ENCODE results near the gene CD3G.
"Not testable (repeated sequence)": the region's sequence is repeated elsewhere in the genome, so short reads cannot be mapped to it uniquely, and the experiment has no call there.

CD3G gene
- total RNA-seq = 95.3 reads per million, percentile 82 among the genes with 10 or more reads in this experiment

- peak; percentile 68 for DNase-seq
Measured at GRCh38 chr11:118343981-118344515, at the start of gene CD3G. CD3G (plus strand) TSS chr11:118344344; CDS start chr11:118344424, 80 bp downstream.

DNA sequence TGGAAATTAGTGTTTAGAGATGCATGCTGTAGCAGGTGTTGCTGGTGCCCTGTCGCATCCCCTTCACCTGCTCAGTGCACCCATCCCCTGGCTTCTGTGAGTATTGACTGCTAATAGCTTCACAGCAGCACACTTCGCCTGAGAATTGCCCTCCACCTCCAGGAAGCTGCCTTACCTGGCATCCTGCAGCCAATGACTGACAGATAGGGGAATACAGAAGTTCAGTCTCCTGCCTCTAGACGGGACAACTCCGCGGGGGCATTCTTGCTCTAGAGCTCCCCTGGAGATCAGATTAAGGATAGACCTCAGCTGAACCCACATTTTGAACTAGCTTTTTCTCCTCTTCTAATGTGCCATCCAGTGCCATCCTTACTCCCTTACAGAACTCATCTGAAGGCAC is 48.9 kb upstream of the CD3G start:
- DNase-seq = no peak

DNA sequence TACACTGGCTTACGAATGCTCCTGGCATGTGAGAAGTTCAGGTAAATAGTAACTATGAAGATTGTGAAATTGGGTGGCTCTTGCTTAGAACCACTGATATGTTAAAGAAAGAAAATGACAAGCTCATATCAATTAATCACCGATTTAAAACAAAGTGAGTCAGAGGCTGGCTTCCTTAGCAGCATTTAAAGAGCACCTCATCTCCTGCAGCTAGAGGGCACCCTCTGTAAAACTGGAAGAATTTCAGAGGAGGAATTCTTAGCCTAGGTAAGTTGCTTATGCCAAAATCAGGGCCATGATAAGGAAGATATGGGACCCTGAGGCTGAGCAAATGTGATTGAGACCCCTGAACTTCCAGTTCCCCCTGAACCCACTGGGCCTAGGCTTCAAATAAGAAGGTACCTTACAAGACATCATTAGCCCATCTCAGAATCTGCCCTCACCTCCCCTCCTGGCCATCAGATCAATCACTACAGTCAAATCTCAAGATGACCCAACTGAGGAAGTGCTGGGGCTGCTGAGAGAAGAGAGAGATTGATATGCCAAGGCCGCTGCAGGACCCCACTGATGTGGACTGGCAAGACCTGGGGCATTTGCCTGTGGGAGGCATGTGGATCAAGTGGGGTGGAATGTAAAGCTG is 48.2 kb upstream of the CD3G start:
- DNase-seq = peak; percentile 38

DNA sequence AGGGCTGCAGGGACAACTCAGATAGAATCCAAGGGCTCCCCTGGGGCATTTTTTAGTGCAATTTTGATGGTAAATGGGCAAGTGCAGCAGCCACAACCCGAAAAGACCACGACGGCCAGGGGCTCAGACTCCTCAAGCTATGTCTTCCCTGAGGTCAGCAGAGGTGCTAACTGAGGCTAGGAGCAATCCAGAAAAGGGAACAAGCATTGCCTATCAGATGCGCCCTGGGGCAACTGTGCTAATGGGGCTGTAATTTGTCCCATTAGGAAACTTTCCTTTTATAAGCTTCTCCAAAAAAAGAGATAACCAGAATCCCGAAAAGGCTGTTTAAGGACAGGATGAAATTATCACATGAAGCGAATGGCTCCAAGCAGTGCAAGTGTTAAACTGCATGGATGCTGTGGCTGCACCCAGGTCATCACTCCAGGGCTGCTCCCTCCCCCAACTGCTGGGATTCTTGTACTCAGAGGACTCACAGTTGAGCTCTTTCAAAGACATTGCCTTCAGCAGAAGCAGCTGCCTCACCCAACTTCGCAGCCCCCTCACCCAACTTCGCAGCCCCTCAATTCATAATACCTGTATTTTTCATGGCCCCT is 42.4 kb upstream of the CD3G start:
- DNase-seq = no peak

DNA sequence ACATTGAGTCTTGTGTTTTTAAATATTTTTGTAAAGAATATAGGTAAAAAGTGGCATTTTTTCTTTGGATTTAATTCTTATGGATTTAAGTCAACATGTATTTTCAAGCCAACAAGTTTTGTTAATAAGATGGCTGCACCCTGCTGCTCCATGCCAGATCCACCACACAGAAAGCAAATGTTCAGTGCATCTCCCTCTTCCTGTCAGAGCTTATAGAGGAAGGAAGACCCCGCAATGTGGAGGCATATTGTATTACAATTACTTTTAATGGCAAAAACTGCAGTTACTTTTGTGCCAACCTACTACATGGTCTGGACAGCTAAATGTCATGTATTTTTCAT is 39.9 kb upstream of the CD3G start:
- DNase-seq = no peak

- peak; percentile 53 for DNase-seq
Measured at GRCh38 chr11:118304568-118305248, 39.4 kb upstream of the CD3G start, which contains the start of gene CD3E. CD3E (plus strand) TSS chr11:118304730; CDS start chr11:118304953, 223 bp downstream.

DNA sequence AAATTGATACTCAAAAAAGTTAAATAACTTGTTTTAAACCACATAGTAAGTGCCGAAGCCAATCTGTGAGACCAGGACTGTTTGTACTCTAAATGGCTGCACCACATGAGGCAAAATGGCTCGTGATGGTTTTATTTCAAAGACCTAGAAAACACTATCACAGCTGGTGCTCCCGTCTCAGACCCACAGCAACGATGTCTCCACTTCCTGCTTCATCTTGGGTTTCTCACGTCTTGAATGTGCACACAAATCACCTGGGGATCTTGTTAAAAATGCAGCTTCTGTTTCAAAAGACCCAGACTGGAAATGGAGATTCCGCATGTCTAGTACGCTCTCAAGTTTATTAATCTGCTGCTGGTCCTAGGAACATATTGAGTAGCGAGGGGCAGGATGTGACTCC is 38.4 kb upstream of the CD3G start:
- peak; percentile 36 for DNase-seq

- DNase-seq = no peak
Measured at GRCh38 chr11:118306556-118306955, 37.6 kb upstream of the CD3G start.

DNA sequence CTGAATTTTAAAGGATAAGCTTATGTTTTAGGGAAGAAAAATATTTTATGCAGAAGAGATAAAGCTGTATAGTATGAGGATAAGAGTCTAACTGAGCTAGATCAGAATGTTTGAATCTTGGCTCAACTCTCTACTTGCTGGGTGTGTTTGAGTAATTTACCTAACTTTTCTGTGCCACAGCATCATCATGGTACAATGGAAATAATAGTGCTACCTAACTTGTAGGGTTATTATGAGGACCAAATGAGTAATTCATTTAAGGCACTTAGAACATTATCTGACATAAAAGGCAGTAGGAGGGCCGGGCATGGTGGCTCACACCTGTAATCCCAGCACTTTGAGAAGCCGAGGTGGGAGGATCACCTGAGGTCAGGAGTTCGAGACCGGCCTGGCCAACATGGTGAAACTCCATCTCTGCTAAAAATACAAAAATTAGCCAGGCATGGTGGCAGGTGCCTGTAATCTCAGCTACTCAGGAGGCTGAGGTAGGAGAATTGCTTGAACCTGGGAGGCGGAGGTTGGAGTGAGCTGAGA is 35.1 kb upstream of the CD3G start:
- DNase-seq = not testable (repeated sequence)

- no peak for DNase-seq
Measured at GRCh38 chr11:118310271-118310670, 33.9 kb upstream of the CD3G start.

- DNase-seq = no peak
Measured at GRCh38 chr11:118310781-118311485, 33.2 kb upstream of the CD3G start.

DNA sequence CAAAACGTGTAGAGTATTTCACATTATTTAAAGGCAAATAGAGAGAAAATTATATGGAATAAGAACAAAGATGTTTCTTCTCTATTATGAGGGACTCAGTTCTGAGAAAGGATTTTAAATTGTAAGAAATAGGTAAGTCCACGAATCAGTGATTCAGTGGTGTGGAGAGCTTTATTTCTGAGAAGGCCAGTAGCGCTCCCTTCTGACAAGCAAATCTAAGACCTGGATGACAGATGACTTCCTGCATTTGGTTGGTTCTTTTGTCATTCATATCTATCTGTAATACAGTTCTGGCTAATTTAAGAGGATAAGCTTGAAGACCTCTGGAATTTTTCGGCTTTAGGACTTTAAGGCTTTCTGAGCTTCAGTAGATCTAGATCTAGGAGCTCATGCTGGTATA is 32.6 kb upstream of the CD3G start:
- no peak for DNase-seq

- DNase-seq = no peak
Measured at GRCh38 chr11:118312328-118312727, 31.8 kb upstream of the CD3G start.

DNA sequence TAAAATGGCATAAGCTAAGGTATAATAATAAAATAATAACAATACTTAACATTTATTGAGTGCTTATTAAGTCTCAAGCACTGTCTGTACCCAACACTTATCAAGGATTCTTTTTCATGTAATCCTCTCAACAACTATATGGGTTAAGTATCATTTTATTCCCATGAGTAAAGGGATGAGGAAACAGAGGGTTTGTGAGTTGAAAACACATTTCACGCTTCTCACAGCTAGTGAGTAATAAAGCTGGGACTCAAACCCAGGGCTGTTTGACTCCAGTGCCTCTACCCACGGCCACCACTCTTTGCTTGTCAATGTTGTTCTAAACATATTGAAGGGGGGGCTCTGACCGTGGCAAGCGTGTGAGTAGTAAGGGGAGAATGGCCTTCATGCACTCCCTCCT is 30.9 kb upstream of the CD3G start:
- no peak for DNase-seq

- no peak for DNase-seq
Measured at GRCh38 chr11:118314988-118315411, 29.1 kb upstream of the CD3G start.

- DNase-seq = no peak
Measured at GRCh38 chr11:118318124-118318523, 26.0 kb upstream of the CD3G start.

DNA sequence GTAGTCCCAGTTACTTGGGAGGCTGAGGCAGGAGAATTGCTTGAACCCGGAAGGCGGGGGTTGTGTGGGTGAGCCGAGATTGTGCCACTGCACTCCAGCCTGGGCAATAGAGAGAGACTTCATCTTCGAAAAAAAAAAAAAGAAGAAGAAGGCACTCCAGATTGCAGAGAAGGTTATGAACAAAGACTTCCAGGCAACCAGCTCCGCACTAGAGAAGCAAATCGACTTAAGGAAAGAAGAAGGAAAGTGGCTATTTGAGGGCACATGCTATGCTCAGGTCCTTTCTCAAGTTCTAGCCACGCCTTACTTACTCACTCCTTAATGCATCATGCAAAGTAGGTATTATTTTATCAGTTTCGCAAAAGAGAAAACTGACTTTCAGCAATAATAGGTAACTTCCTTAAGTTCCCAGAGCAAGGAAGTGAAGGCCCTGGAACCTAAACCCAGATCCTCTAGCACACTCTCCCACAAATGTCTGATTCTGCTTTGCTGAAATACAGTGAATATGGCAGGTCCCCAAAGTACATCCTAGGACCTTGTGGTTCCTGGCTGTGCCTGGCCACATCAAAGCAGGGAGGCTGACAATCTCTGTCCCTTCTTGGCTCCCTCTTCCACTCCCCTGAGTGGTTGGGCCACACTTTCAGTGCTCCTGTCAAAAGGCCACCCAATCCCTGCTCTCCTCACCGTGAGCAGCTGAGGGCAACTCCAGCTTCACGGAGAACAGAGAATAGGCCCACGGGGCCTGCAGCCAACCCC is 25.4 kb upstream of the CD3G start:
- no peak for DNase-seq

DNA sequence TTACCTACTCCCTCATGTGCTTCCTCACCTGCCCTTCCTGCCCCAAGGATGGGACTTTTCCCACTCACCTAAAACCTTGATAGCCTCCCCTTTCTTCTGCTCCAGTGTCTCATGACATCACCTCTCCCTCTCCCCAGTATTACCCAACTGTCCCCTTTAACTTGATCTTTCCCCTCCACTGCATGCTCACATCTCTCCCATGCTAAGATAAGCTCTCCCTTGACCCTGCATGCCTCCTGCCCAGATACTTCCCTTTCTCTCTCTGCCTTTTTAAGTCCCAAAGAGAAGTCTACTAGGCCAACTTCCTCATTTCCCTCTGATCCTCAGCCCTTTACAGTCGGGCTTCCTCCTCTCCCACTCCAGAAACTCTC is 24.8 kb upstream of the CD3G start:
- DNase-seq = no peak

DNA sequence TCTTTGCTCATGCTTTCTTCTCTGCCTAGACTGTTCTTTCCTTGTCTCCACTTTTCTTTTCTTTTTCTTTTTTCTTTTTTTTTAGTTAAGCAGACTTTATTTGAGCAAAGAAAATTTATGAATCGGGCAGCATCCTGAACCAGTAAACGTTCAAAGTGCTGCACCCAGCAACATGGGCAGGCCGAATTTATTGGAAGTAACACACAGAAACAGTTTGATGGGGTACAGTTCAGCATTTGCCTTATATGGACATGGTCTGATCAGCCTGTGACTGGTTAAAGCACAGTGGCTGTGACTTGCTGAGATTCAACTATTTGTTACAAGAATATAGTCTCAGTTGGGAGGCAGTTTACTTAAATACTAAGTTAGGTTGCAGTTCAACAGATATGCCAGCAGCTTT is 23.6 kb upstream of the CD3G start:
- DNase-seq = no peak

- no peak for DNase-seq
Measured at GRCh38 chr11:118321386-118322082, 22.6 kb upstream of the CD3G start.

DNA sequence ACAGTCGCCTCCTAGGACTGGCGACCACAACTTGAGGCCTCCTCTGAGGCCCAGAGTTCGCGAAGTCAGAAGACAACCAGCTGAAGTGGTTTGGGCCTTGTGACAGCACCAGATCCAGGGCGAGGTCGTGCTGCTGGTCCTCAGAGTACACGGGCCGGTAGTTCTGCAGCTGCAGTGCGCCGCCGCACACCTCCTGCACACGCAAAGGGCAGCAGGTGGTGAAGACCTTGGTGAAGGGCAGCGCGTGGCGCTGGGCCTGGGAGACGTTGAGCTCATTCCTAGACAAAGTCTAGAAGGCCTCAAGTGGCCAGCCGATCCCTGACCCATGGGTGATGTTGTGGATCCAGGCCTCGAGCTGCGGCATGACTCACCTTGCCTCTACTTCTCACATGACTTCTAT is 21.4 kb upstream of the CD3G start:
- no peak for DNase-seq

DNA sequence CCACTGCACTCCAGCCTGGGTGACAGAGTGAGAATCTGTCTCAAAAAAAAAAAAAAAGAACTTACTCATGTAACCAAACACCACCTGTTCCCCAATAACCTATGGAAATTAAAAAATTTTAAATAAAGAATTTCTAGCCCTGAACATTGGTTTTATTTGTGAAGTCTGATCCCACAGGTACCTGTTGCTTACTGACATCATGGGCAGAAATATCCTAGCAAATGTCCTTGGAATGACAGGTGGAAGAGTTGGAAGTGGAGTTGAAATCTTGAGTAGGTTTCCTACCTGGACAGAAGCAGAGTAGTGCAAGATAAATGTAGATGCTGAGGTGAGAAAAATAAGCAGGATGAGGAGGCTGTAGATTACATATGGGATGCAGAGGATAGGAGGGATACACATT is 18.9 kb upstream of the CD3G start:
- DNase-seq = no peak

Measured in effector CD4-positive, alpha-beta T cell (primary cell).